ENCODE measurements around the gene IER5L. TPM values are rescaled to one million over a fixed set of nuclear protein-coding genes. Genes with fewer than 3 reads are reported as not detected.

The IER5L gene
- total and polyA plus RNA-seq, 9 of the 15 experiments (the other 6 are each of a cell fraction or from before 2014, with no cell fraction given): 0.14 to 11.9 (median 0.52) TPM

- BruUV-seq (replicated peaks): no TSS peak
- DNase-seq (ENCODE audit: extremely low read depth in 1 of 4, low spot score in 3 of 4) (peak in 2 of 4 experiments; percentile 31 to 60), ATAC-seq (no peak), FAIRE-seq (peak; percentile 70)
- Histone ChIP-seq H3K4me2 (ENCODE audit: insufficient read depth, low read length) (peak overlapping the region; percentile 67), H3K79me2 (ENCODE audit: control insufficient read depth, insufficient read depth, low read length) (peaks cover 17% of the 10 kb centered on the region), H3K9me3 (replicated peaks; ENCODE audit: control insufficient read depth, insufficient read depth, low read depth, low read length) (no peaks in the 10 kb centered on the region), H3K4me3 (no peak overlapping the region), H3K36me3 (ENCODE audit: control insufficient read depth, insufficient read depth, low read length) (peaks cover 65% of the 10 kb centered on the region; the same call in 2 of the 3 replicates), H3K27me3 (ENCODE audit: control insufficient read depth in 2 of 2, insufficient read depth in 2 of 2, low read length in 2 of 2) (no peaks in the 10 kb centered on the region), H3K4me1 (replicated peaks in 1 of 2; ENCODE audit: control insufficient read depth in 2 of 2, insufficient read depth in 2 of 2, low read length in 2 of 2) (peaks cover 30 to 58% of the 10 kb centered on the region in 2 experiments), H3K9ac (ENCODE audit: insufficient read depth in 1 of 2, low read depth in 2 of 2, low read length in 2 of 2) (peak overlapping the region; percentile 33 to 97; a peak in 3 of 4 replicates), H2AFZ (ENCODE audit: low read depth, low read length) (no peak overlapping the region), H4K20me1 (replicated peaks; ENCODE audit: control insufficient read depth, insufficient read depth, low read length) (no peaks in the 10 kb centered on the region), H3K9me1 (ENCODE audit: control insufficient read depth, insufficient read depth, low read length) (no peaks in the 10 kb centered on the region), H3K27ac (ENCODE audit: extremely low read depth, low read depth, low read length) (peak overlapping the region; percentile 93)
- ChIA-PET POLR2A (interaction anchor here (0.8 to 2.1 kb wide), 8 partner anchors 10 to 499 kb away, joined by 3 to 6 read pairs (median 4); partner anchors contain the start of gene PTPA), CTCF (ENCODE audit: low intra/inter-chr PET ratio) (interaction anchor here (0.6 to 4.5 kb wide), 2 partner anchors 11 to 470 kb away, joined by 3 to 53 read pairs; no protein-coding TSS in a partner anchor)
- intact Hi-C loops (cut with micrococcal nuclease): loop anchor here (2.0 kb wide), 1 partner anchor 33 kb away; no protein-coding TSS in a partner anchor
- 32% methylated on average over 10 of the region's 13 CpGs for WGBS (ENCODE audit: insufficient coverage, low coverage, missing lambda C conversion rate)
- in situ Hi-C loops (cut with MboI): no loop called here
- TF ChIP-seq ARHGAP35 (IDR thresholded peaks at IDR 0.05; ENCODE audit: partially characterized antibody) (no peak), ATF3 (IDR thresholded peaks at IDR 0.05) (peak; percentile 28; the same call in 1 of the 2 replicates), ATF3 (CRISPR knock-in tag; conservative IDR thresholded peaks at IDR 0.05) (no peak), ERF (CRISPR knock-in tag; IDR thresholded peaks at IDR 0.05) (0 out of 2 replicates have a peak, but pooled peaks have one; percentile 26), CREM (IDR thresholded peaks at IDR 0.05; ENCODE audit: low read depth) (peak; percentile 73), FOXM1 (IDR thresholded peaks at IDR 0.05; ENCODE audit: low read depth) (no peak), FOXM1 (CRISPR knock-in tag; IDR thresholded peaks at IDR 0.05; ENCODE audit: low read depth) (0 out of 2 replicates have a peak, but pooled peaks have one; percentile 35), U2AF2 (optimal IDR thresholded peaks at IDR 0.05; ENCODE audit: low read depth, low read length) (no peak), ATF7 (IDR thresholded peaks at IDR 0.05) (peak; percentile 80; the same call in 1 of the 2 replicates), HDAC1 (IDR thresholded peaks at IDR 0.05) (no peak), ZBTB12 (CRISPR knock-in tag; IDR thresholded peaks at IDR 0.05) (peak; percentile 47; the same call in 1 of the 2 replicates), MAX (CRISPR knock-in tag; IDR thresholded peaks at IDR 0.05) (peak; percentile 52; the same call in 1 of the 2 replicates), NRF1 (conservative IDR thresholded peaks at IDR 0.05 in 1 of 2, IDR thresholded peaks at IDR 0.05 in 1 of 2) (peak in 1 of 2 experiments; percentile 41; a peak in 3 of 4 replicates), PRDM10 (IDR thresholded peaks at IDR 0.05; ENCODE audit: partially characterized antibody) (peak; percentile 73)
Observed at GRCh38 chr9:129141066-129142041, 36.7 kb downstream of the IER5L start.

Measured in K562 (cell line).